IPS-11a (cell line): Measurements from ENCODE around the gene RANBP3.
"Not testable (repeated sequence)": the region's sequence is repeated elsewhere in the genome, so short reads cannot be mapped to it uniquely, and the experiment has no call there.

Experiments used
- H3K4me3 ChIP-seq: one replicate; pipeline ENCODE4 v1.5.1; 2013; ENCODE audit warnings: low read depth, low read length, control low read depth

The RANBP3 gene

GRCh38 chr19:5967994-5968430 lies 9.9 kb downstream of the RANBP3 start:
- H3K4me3 ChIP-seq, result no peak overlapping the region

- H3K4me3 ChIP-seq, result no peak overlapping the region
Measured at GRCh38 chr19:5967571-5967970, 10.4 kb downstream of the RANBP3 start.

DNA sequence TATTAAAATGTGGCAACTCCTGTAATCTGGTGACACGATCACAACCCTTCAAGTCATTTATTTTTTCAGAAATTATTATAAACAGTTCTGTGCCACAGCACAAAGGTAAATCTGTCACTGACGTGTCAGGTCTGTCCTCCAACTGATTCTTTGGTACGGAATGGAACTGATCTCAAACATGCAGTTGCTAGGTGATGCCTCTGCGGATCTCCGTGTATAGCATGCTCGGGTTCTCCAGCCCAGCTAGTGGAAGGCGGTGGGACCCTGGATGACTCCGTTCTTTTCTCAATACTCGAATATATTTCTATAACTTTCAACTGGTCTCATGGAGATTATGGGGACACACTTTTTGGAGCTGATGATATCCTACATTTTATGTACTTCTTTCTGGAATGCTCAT lies 11.0 kb downstream of the RANBP3 start:
- no peak overlapping the region for H3K4me3 ChIP-seq

- H3K4me3 ChIP-seq, result no peak overlapping the region
Measured at GRCh38 chr19:5966215-5966614, 11.7 kb downstream of the RANBP3 start.

DNA sequence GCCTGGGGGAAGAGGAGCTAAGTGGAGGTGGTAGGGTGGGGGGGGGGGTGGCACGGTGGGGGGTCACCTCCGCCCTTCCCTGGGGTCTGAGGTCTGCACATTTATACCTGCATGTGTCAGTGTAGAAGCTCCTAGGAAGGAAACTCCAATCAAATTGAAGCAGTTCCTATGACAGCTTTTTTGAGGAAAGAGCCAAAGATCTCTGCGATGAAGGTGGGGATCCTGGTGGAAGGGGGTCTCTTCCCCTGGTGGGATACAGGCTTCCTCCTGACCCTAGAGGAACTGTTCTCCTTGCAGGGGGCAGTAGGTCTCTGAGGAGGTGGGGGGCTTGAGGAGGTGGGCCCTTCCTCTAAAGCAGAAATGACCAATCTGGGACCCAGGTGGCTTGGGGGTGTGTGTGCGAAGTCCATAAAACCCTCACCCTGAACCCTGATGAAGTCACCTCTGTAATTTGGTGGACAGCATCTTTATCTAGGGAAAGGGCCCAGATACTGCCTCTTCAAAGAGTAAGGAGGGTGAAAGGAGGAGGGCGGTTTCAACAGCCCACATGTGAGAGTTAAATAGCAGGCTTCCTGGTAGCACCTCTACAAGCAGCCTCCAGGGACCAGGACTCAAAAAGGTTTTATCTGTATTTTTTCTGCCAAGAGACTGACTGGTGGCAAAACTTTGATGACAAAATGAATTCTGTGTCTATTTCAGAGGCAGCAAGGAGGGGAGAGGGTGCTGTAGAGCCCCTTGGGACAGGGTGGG lies 12.9 kb downstream of the RANBP3 start:
- no peak overlapping the region for H3K4me3 ChIP-seq

- H3K4me3 ChIP-seq, result no peak overlapping the region
Measured at GRCh38 chr19:5963855-5964254, 14.1 kb downstream of the RANBP3 start.

GRCh38 chr19:5963259-5963658 lies 14.7 kb downstream of the RANBP3 start:
- not testable (repeated sequence) for H3K4me3 ChIP-seq

DNA sequence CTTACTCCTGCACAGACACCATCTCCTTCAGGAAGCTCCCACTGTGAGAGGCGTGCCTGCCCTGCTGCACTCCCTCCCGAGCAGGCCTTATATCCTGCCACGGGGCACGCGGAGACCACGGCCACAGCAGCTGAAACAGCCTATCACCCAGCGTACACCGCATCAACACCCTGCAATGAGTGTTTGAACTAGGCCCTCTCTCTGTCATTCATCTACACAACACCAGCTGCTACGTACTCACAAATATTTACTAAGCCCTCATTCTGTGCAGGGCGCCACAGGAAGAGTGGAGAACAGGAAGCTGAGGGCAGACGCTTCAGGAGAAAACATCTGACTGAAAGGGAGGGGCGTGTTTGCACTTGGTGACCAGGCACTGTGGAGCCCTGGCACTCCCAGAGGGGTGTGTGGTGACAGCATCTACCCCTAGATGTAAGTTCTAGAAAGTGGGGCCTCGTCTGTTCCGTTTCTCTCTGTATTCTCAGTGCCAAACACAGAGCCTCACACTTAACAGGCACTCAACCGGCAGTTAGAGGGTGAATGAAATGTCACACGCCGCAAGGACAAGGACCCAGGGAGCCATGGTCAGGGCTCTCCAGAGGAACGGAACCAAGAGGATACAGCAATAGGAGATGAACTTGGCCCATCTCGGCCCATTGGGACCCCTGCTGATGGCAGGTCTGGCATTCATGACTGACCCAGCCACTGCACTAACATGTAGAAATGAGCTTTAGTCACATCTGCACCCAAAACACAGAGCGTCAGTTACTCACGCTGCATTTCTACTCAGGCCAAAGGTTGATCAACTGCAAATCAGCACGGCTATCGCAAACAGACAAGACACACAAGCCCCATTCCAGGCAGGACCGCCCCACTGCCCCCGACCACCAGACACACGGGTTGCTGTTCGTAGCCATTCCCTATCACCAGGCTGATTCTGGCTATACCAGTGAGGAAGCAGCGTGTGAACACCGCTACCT lies 15.7 kb downstream of the RANBP3 start:
- no peak overlapping the region for H3K4me3 ChIP-seq

DNA sequence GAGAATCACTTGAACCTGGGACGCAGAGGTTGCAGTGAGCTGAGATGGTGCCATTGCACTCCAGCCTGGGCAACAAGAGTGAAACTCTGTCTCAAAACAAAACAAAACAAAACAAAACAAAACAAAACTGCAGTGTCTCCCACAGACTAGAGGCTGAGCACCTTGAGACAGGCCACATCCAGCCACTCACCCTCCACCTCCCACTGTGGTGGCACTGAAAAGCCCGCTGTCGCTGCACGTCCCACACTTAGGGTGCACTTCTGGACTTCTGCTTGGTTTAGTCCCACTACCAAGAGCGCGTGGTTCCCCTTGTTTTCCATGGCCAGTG lies 16.3 kb downstream of the RANBP3 start:
- H3K4me3 ChIP-seq, result not testable (repeated sequence)

- H3K4me3 ChIP-seq, result no peak overlapping the region
Measured at GRCh38 chr19:5960005-5961001, 17.6 kb downstream of the RANBP3 start.

GRCh38 chr19:5959260-5960004 lies 18.5 kb downstream of the RANBP3 start:
- no peak overlapping the region for H3K4me3 ChIP-seq

DNA sequence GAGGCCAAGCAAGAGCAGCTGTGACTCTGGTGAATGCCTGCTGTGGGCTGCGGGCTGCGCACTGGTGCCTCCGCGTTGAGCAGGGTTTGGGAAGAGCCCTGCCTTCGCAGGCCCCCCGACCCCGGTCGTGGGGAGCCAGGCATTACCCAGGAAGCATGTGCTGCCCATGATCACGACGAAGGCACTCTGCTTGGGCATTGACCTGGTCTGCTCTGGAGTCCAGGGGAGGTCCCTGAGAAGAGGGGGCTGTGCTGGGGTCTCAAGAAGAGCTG lies 19.2 kb downstream of the RANBP3 start:
- H3K4me3 ChIP-seq, result no peak overlapping the region

- no peak overlapping the region for H3K4me3 ChIP-seq
Measured at GRCh38 chr19:5958074-5958850, 19.7 kb downstream of the RANBP3 start.

DNA sequence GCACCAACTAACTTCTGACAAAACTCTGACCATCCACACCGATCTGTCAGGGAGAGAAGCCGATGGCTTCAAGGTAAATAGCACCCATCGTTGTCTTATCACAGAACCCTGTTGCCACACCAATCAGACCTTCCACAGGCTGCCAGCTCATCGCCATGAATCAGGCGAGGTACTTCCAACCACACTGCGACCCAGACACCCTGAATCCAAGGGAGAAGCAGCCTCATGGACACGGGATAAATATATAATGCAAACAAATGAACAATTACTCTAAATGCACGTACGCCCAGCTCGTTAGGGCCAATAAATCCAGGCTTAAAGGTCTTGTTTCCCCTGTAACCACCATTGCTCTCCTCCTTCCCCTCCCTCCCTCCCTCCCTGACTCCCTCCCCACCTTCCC lies 20.8 kb downstream of the RANBP3 start:
- no peak overlapping the region for H3K4me3 ChIP-seq

DNA sequence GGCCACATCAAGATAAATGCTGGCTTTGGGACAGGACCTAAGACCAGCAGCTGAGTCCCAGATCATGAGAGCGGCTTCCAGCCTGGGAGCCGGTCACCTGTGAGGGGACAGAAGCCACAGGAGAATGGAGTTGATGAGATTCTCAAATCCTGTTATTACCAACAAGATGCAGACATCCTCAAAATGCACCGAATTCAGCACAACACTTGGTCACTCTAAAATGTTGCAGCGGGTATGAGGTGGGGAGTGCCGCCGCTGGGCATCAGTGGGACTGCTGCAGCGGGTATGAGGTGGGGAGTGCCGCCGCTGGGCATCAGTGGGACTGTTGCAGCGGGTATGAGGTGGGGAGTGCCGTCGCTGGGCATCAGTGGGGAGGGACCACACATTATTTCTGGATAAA lies 21.2 kb downstream of the RANBP3 start:
- no peak overlapping the region for H3K4me3 ChIP-seq

DNA sequence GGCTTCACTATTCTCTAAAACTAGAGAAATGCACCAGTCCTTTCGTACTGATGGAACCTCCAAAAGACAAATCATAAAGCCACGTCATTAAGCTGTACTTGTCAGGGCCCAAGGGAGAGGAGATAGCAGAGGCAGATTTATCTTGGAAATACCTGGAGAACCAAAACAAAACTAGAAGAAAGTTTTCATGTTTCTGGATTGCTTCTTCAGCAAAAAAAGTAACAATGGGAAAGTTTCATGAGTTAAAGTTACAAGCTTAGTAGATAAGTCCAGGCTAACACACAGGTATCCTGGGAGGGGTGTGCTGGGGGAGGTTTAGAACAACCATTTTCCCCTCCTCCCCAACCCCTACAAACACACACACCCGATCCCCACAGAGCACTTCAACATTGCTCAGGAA lies 21.6 kb downstream of the RANBP3 start:
- no peak overlapping the region for H3K4me3 ChIP-seq

GRCh38 chr19:5955636-5955935 lies 22.4 kb downstream of the RANBP3 start:
- H3K4me3 ChIP-seq, result no peak overlapping the region

- no peak overlapping the region for H3K4me3 ChIP-seq
Measured at GRCh38 chr19:5954293-5954692, 23.6 kb downstream of the RANBP3 start.

- no peak overlapping the region for H3K4me3 ChIP-seq
Measured at GRCh38 chr19:5953680-5954213, 24.2 kb downstream of the RANBP3 start.
